SK-N-DZ (cell line): Measurements from ENCODE around the gene ZCCHC24.

Experiments
- DNase-seq: peaks from one replicate; pipeline ENCODE4 v3.0.0-alpha.2; 2015; ENCODE audit warnings: low spot score

ZCCHC24 gene

GRCh38 chr10:79361726-79362397, 83.6 kb downstream of the ZCCHC24 start:
- no peak for DNase-seq

- DNase-seq: no peak
These were observed 84.7 kb downstream of the ZCCHC24 start for GRCh38 chr10:79360499-79361342.

DNA sequence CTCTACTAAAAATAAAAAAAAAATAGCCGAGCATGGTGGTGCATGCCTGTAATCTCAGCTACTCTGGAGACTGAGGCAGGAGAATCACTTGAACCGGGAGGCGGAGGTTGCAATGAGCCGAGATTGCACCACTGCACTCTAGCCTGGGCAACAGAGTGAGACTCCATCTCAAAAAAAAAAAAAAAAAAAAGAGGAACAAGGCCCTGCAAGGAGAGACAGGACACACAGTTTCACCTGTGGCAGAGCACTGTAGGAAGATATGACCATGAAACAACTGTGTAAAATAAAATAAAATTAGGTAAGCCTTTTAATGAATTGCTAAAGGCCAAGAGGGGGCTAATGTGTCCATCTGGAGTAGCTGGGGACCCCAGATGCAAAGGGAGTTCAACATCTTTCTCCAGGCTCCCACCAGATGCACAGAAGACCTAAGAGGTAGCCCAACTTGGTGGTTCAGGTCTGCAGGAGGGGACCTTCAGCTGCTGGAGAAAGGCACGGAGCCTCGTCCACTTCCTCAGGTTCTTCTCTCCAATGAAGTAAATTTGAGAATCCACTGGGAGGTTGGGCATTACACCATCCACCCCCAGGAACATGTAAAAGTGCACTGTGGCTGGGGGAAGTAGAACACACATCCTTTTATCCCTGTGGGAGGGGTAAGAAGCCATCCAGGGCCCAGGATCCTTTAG, 85.5 kb downstream of the ZCCHC24 start:
- no peak for DNase-seq

- DNase-seq: no peak
These were observed 86.6 kb downstream of the ZCCHC24 start for GRCh38 chr10:79358811-79359210.

DNA sequence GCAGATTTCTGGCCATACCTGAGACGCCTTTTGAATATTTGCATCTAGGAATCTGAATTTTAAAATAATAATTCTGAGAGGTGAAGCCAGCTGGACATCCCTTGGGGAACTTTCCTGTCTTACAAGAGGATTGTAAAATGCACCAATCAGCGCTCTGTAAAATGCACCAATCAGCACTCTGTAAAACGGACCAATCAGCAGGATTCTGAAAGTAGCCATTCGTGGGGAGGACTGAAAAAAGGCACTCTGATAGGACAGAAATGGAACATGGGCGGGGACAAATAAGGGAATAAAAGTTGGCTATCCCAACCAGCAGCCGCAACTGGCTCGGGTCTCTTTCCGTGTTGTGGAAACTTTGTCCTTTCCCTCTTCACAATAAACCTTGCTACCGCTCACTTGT, 88.2 kb downstream of the ZCCHC24 start:
- no peak for DNase-seq

DNA sequence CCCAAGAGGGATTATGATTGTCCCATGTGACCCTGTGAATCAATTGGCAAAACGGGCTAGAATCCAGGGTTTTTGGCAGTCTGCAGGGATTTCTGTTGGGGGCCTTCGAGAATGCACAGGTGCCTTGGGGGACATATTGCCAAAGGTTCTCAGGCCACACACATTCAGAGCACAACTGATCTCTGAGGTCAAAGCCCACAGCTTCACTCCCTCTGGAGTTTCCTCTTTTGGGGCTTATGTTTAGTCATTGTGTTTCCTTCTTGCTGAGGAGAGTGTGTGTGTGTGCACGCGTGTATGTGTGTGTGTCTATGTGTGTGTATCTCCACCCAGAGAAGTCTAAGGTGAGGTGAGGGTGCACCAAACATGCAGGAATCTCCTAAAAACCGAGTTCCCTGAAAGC, 89.3 kb downstream of the ZCCHC24 start:
- no peak for DNase-seq

DNA sequence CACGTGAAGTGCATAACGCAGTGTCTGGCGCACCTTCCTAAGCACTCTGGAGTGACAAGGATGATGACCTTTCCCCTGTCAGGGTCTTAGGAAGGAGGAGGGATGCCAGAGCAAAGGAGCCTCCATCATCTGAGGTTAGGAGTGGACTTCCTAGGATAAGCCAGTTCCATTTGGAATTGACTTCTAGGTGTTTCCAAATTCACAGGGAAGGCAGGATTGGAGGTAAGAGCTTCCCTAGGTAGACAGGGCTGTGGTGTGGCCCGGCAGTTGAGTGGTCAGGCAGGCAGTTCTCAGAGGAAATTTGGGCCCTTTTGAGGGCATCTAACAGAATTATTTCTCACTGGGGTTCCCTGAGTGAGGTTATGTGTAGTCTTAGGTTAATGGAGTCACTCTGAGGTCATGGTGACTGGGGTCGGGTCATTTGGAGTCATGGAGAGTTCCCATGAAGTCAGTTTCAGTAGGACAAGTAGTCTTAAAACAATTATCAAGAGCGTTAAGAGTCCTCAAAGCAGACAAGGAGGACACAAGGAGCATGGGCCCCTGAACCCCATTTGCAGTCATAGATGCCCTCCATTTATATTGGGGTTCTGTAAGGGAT, 89.9 kb downstream of the ZCCHC24 start:
- DNase-seq: no peak

DNA sequence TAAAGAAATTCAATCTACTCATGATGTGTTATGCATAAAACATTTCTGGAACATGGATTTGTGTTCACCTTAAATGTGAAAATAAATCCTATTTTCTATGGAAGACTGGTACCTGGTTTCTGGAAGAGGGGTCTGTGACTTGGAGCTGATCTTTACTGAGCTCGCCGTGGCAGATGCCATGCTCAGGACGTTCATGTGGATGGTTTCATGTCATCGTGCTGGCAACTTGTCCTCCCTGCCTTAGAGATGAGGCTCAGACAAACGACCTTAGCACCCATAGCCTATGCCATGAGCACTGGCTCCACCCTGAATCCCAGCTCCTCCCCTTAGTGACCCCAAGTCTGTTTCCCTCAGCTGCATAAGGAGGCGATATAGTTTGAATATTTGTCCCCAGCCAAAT, 90.8 kb downstream of the ZCCHC24 start:
- DNase-seq: no peak

DNA sequence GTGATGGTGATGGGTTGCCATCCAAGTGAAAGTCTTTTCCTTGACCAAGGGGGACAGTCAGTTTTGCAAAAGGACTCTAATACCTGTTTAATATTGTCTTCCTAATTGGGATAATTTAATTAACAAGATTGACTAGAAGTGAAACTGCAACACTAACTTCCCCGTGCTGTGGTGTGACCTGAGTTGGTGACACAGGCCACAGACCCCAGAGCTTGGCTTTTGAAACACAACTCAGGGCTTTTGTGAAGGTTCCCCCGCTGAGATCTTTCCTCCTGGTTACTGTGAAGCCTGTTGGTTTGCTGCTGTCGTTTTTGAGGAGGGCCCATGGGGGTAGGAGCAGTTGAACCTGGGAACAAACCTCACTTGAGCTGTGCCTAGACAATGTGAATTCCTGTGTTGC, 91.3 kb downstream of the ZCCHC24 start:
- DNase-seq: no peak

DNA sequence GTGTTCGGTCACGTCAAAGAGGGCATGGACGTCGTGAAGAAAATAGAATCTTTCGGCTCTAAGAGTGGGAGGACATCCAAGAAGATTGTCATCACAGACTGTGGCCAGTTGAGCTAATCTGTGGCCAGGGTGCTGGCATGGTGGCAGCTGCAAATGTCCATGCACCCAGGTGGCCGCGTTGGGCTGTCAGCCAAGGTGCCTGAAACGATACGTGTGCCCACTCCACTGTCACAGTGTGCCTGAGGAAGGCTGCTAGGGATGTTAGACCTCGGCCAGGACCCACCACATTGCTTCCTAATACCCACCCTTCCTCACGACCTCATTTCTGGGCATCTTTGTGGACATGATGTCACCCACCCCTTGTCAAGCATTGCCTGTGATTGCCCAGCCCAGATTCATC, 91.7 kb downstream of the ZCCHC24 start:
- DNase-seq: no peak

GRCh38 chr10:79353000-79353406, 92.4 kb downstream of the ZCCHC24 start:
- no peak for DNase-seq

- DNase-seq: no peak
These were observed 93.2 kb downstream of the ZCCHC24 start for GRCh38 chr10:79352035-79352877.

DNA sequence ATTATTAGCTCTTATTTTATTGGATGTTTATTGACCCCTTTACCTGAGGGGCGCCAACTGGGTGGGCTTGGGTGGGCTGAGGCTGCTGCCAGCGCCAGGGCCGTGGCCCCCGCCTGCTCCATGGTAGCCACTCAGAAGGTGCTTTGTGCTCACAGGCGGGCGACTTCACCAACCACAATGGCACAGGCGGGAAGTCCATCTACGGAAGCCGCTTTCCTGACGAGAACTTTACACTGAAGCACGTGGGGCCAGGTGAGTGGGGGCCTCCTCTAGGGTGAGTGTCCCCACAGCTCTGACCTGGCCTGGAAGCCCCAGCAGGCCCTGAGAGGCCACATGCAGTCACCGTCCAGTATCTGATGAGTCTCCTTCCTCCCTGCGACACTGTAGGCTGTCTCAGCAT, 94.1 kb downstream of the ZCCHC24 start:
- no peak for DNase-seq

DNA sequence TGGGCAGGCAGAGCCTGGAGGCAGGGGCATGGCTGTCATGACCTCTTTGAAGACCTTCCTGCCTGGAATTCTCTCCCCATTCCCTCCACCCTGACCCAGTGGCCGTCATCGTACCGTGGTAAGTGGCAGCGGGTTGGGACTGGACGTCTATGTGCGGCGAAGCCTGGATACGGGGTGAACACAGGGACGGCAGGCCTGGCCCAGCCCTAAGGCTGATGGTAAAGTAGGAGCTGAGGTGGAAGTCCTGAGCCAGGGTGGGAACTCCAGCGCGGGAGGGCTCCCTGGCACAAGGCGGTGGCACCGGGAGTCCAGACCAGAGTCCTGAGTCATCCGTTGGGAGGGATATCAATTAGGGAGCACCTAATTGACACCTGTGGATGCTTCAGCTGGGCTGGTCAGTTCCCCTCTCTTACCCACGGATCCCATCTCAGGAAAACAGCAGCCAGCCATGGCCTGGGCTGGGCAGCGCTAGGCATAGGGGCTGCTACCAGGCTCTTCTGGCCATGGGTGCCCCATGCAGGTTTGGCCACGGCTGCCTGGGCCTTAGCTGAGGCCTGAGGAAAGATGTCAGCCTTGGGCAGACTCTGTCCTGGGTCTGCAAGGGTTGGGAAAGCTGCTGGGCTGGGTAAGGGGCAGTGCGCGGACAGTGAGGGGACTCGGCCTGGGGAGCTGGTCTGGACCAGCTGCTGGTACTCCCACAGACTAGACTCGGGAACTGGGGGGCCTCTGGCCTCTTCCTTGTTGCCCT, 94.8 kb downstream of the ZCCHC24 start:
- no peak for DNase-seq

DNA sequence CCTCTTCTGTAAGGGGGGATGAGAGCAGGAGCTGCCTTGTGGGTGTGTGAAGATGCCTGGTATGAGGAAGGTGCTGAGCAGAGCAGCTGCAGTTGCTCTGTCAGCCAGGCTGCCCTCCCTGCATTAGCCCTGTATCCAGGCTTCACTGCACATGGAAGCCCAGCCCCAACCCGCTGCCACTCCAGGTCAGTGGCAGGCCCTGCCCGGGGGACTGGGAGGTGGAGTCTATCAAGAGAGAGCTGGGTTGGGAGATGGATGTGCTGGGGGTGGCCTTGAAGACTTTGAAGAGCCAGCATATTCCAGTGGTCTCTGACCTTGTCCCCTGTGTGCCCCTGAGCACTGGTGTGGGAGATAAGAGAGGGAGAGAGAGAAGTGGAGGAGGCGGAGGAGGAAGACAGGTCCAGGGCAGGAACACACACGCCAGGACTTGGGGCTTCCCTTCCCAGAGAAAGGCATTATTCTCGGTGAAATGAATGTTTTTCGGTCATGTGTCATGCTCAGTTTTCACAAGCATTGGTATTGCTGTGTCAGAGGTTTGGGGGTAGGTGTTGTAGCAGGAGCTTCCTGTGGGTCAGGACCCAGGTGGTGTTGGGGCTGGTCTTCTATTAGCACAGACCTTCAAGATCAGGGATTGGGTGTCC, 95.5 kb downstream of the ZCCHC24 start:
- no peak for DNase-seq

- no peak for DNase-seq
These were observed 96.3 kb downstream of the ZCCHC24 start for GRCh38 chr10:79349072-79349491.

GRCh38 chr10:79348640-79348988, 96.8 kb downstream of the ZCCHC24 start:
- no peak for DNase-seq

- no peak for DNase-seq
These were observed 97.4 kb downstream of the ZCCHC24 start for GRCh38 chr10:79347894-79348639.

DNA sequence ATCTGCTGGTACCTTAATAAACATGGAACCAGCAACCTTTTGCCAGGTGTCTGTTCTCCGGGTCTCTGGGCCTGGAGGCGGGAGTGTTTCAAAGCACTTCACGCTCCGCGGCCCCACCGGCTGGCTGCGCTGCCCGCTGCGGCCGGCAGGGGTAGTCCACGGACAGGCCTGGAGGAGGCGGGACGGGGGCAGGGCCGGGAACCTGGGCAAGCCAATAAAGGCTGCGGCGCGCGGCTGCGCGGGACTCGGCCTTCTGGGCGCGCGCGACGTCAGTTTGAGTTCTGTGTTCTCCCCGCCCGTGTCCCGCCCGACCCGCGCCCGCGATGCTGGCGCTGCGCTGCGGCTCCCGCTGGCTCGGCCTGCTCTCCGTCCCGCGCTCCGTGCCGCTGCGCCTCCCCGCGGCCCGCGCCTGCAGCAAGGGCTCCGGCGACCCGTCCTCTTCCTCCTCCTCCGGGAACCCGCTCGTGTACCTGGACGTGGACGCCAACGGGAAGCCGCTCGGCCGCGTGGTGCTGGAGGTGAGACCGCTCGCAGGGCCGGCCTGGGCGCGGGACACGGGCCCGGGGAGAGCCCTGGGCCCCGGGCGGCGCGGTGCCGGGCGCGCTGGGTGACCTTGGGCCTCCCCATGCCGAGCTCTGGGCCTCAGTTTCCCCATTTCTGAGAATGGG, 98.1 kb downstream of the ZCCHC24 start, which contains the start of gene PPIF:
Gene PPIF, plus strand, starts transcription at position 244 of the 668 bp plus-strand sequence. Its CDS starts 80 bp downstream, at position 324.
- DNase-seq: peak; percentile 87
